H9 (cell line): ENCODE measurements around the gene TPM2. TPM values are rescaled to one million over a fixed set of nuclear protein-coding genes. Genes with fewer than 3 reads are reported as not detected.

Experiments used
- DNase-seq: peaks from one replicate; pipeline ENCODE4 v3.0.0-alpha.2; 2017
- H2AFZ ChIP-seq: one replicate; pipeline ENCODE4 v1.6.1; 2013; ENCODE audit warnings: mild to moderate bottlenecking, low read length, control low read depth, moderate library complexity
- H2AK5ac ChIP-seq: 2 replicates; pipeline ENCODE4 v1.6.1; 2013; ENCODE audit warnings: low read length, control low read depth, mixed read lengths; ENCODE audit not compliant: insufficient read length
- H2BK120ac ChIP-seq: one replicate; pipeline ENCODE4 v1.6.1; 2013; ENCODE audit warnings: low read depth, mild to moderate bottlenecking, low read length, control low read depth, inconsistent platforms; ENCODE audit not compliant: poor library complexity, severe bottlenecking
- H2BK12ac ChIP-seq: 2 replicates; pipeline ENCODE4 v1.6.1; 2013; ENCODE audit warnings: low read length, control low read depth, mixed read lengths, low read depth; ENCODE audit not compliant: insufficient read length
- H2BK15ac ChIP-seq: 2 replicates; pipeline ENCODE4 v1.6.1; 2013; ENCODE audit warnings: low read depth, low read length, control low read depth
- H2BK20ac ChIP-seq: one replicate; pipeline ENCODE4 v1.6.1; 2013; ENCODE audit warnings: low read depth, mild to moderate bottlenecking, low read length, control low read depth, inconsistent platforms; ENCODE audit not compliant: poor library complexity, severe bottlenecking
- H2BK5ac ChIP-seq: 2 replicates; pipeline ENCODE4 v1.6.1; 2013; ENCODE audit warnings: low read length, control low read depth, mixed read lengths; ENCODE audit not compliant: insufficient read length
- H3K14ac ChIP-seq: 2 replicates; pipeline ENCODE4 v1.6.1; 2013; ENCODE audit warnings: low read length, control low read depth; ENCODE audit not compliant: insufficient read depth
- H3K18ac ChIP-seq: 2 replicates; pipeline ENCODE4 v1.6.1; 2013; ENCODE audit warnings: low read depth, mild to moderate bottlenecking, mixed read lengths, low read length, control low read depth; ENCODE audit not compliant: insufficient read length
- H3K23ac ChIP-seq: 2 replicates; pipeline ENCODE4 v1.6.1; 2013; ENCODE audit warnings: low read length, control low read depth, mixed read lengths, low read depth; ENCODE audit not compliant: insufficient read length
- H3K23me2 ChIP-seq: 2 replicates; pipeline ENCODE4 v1.6.1; 2013; ENCODE audit warnings: low read depth, mild to moderate bottlenecking, mixed read lengths, low read length, control low read depth; ENCODE audit not compliant: insufficient read length, poor library complexity, severe bottlenecking
- H3K27ac ChIP-seq: 2 replicates; pipeline ENCODE4 v1.5.1; 2013; ENCODE audit warnings: low read length, control low read depth, mixed read lengths, low read depth; ENCODE audit not compliant: insufficient read length
- H3K27me3 ChIP-seq: 2 replicates; pipeline ENCODE4 v1.6.1; 2013; ENCODE audit warnings: low read length, control low read depth, inconsistent platforms; ENCODE audit not compliant: insufficient read depth
- H3K4ac ChIP-seq: 2 replicates; pipeline ENCODE4 v1.6.1; 2013; ENCODE audit warnings: low read depth, mild to moderate bottlenecking, control low read depth, inconsistent platforms, low read length, moderate library complexity
- H3K4me1 ChIP-seq: 2 replicates; pipeline ENCODE4 v1.6.1; 2013; ENCODE audit warnings: low read length, control low read depth, inconsistent platforms; ENCODE audit not compliant: insufficient read depth
- H3K4me2 ChIP-seq: 2 replicates; pipeline ENCODE4 v1.6.1; 2013; ENCODE audit warnings: low read length, control low read depth, mixed read lengths; ENCODE audit not compliant: insufficient read length, insufficient read depth
- H3K56ac ChIP-seq: 2 replicates; pipeline ENCODE4 v1.6.1; 2013; ENCODE audit warnings: low read depth, mild to moderate bottlenecking, mixed read lengths, low read length, control low read depth; ENCODE audit not compliant: insufficient read length
- H3K79me1 ChIP-seq: 2 replicates; pipeline ENCODE4 v1.6.1; 2013; ENCODE audit warnings: low read depth, mild to moderate bottlenecking, moderate library complexity, low read length, control low read depth, inconsistent platforms; ENCODE audit not compliant: insufficient read depth, poor library complexity, severe bottlenecking
- H3K79me2 ChIP-seq: 2 replicates; pipeline ENCODE4 v1.6.1; 2013; ENCODE audit warnings: low read length, control low read depth, inconsistent platforms; ENCODE audit not compliant: insufficient read depth
- H3K9ac ChIP-seq: 2 replicates; pipeline ENCODE4 v1.6.1; 2013; ENCODE audit warnings: low read length, control low read depth, mixed read lengths; ENCODE audit not compliant: insufficient read length; ENCODE audit errors: extremely low read depth
- H3K9me3 ChIP-seq: one replicate; pipeline ENCODE4 v1.6.1; 2013; ENCODE audit warnings: low read depth, low read length, inconsistent platforms; ENCODE audit not compliant: control insufficient read depth
- H3T11ph ChIP-seq: one replicate; pipeline ENCODE4 v1.6.1; 2013; ENCODE audit warnings: mild to moderate bottlenecking, low read length, control low read depth, inconsistent platforms
- H4K20me1 ChIP-seq: one replicate; pipeline ENCODE4 v1.6.1; 2013; ENCODE audit not compliant: control insufficient read depth, insufficient read length, insufficient read depth
- H4K5ac ChIP-seq: 2 replicates; pipeline ENCODE4 v1.6.1; 2013; ENCODE audit warnings: low read depth, mild to moderate bottlenecking, mixed read lengths, low read length, control low read depth; ENCODE audit not compliant: insufficient read length
- H4K8ac ChIP-seq: replicated peaks from 2 replicates; pipeline ENCODE4 v1.6.1; 2013; ENCODE audit warnings: low read length, control low read depth, mixed read lengths, low read depth; ENCODE audit not compliant: insufficient read length
- H4K91ac ChIP-seq: 2 replicates; pipeline ENCODE4 v1.6.1; 2013; ENCODE audit warnings: low read depth, mild to moderate bottlenecking, moderate library complexity, mixed read lengths, low read length, control low read depth; ENCODE audit not compliant: insufficient read length
- H3K27ac Mint-ChIP-seq, 3 experiments: 2 replicates in 2 of 3; 3 replicates in 1 of 3; pipeline ENCODE4 v1.8.0; 2020 to 2021; ENCODE audit warnings: mixed read lengths in 3 of 3, mild to moderate bottlenecking in 1 of 3, moderate library complexity in 1 of 3
- H3K27me3 Mint-ChIP-seq: 2 replicates; pipeline ENCODE4 v1.8.0; 2021; ENCODE audit warnings: low read depth, mild to moderate bottlenecking, moderate library complexity, mixed read lengths
- H3K36me3 Mint-ChIP-seq, 3 experiments: 2 replicates in 2 of 3; 3 replicates in 1 of 3; pipeline ENCODE4 v1.8.0; 2020 to 2021; ENCODE audit warnings: low read depth in 3 of 3, mixed read lengths in 3 of 3; ENCODE audit not compliant: insufficient read depth in 1 of 3
- H3K4me1 Mint-ChIP-seq, 2 experiments: 2 replicates each; pipeline ENCODE4 v1.8.0; 2020; ENCODE audit warnings: mixed read lengths in 2 of 2
- H3K4me3 Mint-ChIP-seq, 2 experiments: 2 replicates in 1 of 2; 3 replicates in 1 of 2; pipeline ENCODE4 v1.8.0; 2020 to 2021; ENCODE audit warnings: mild to moderate bottlenecking in 2 of 2, mixed read lengths in 2 of 2, moderate library complexity in 1 of 2
- H3K9me3 Mint-ChIP-seq, 2 experiments: 2 replicates in 1 of 2; 3 replicates in 1 of 2; pipeline ENCODE4 v1.8.0; 2020; ENCODE audit warnings: mild to moderate bottlenecking in 2 of 2, mixed read lengths in 2 of 2, moderate library complexity in 1 of 2
- WGBS: extraction: QIAGEN DNeasy Blood & Tissue Kit; methylation state at CpG from one replicate; pipeline ENCODE4 v1.1.7; 2013; ENCODE audit warnings: missing lambda C conversion rate, low lambda C conversion rate, mixed read lengths; ENCODE audit not compliant: insufficient read length; ENCODE audit errors: extremely low coverage; 5-methylcytosine and 5-hydroxymethylcytosine counted together
- total RNA-seq: library from RNA; stranded (reverse); gene quantifications from 2 replicates; pipeline ENCODE4 v1.2.1, GENCODE V29; 2021
- TF ChIP-seq, protein P1 (sequence below): fragments of 200-600 bp; sonication (generic); conservative IDR thresholded peaks from 3 replicates; pipeline ENCODE4 v1.8.0; 2021; ENCODE audit warnings: antibody characterized with exemption, mild to moderate bottlenecking

TPM2 gene
- total RNA-seq, 1 experiment from 2014 or later = 225 TPM

DNA sequence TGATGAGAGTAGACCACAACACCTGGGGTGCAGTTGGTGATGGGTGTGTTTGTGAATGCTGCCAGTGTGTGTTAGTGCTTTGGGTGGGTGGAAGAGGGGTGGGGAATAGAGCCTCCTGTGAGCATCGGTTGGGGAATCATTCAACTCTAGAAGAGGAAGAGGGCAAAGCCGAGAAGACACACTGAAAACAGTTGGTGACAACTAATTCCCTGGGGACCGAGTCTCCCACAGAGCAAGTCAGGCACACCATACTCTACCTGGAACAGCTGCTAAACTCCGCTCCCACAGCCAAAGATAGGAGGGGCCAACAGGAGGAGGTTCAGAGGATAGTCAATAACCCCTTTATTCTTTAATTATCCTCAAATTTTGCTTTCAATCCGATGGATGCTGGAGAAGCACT, 23.2 kb downstream of the TPM2 start:
- Histone ChIP-seq H2AFZ (no peak overlapping the region), H2BK5ac (no peak overlapping the region), H3K23me2 (peaks cover 8% of the 10 kb centered on the region), H3K4me2 (no peak overlapping the region), H4K20me1 (no peaks in the 10 kb centered on the region), H3K18ac (no peak overlapping the region), H3K56ac (no peak overlapping the region), H2BK120ac (no peak overlapping the region), H4K91ac (no peak overlapping the region), H3K23ac (no peak overlapping the region), H3K27me3 (no peaks in the 10 kb centered on the region), H2BK20ac (no peak overlapping the region), H2AK5ac (no peak overlapping the region), H3K79me2 (no peaks in the 10 kb centered on the region), H3K27ac (no peak overlapping the region), H3K4me1 (no peaks in the 10 kb centered on the region; the same call in 1 of the 2 replicates), H3K4ac (no peak overlapping the region), H4K5ac (no peak overlapping the region), H3K14ac (no peak overlapping the region), H2BK15ac (no peak overlapping the region; the same call in 1 of the 2 replicates), H3T11ph (no peak overlapping the region), H3K9ac (no peak overlapping the region), H4K8ac (no peak overlapping the region), H3K9me3 (no peaks in the 10 kb centered on the region), H2BK12ac (no peak overlapping the region), H3K79me1 (no peaks in the 10 kb centered on the region)
- Mint-ChIP-seq H3K27me3 (peaks cover 9% of the 10 kb centered on the region), H3K9me3 (no peaks in the 10 kb centered on the region), H3K27ac (no peak overlapping the region; a peak in 1 of 7 replicates), H3K36me3 (peaks cover 12 to 20% (median 15%) of the 10 kb centered on the region in 3 experiments; a peak in 6 of 7 replicates), H3K4me1 (peaks cover 21 to 31% of the 10 kb centered on the region in 2 experiments), H3K4me3 (no peak overlapping the region)
- DNase-seq = no peak
- TF ChIP-seq, protein P1, sequence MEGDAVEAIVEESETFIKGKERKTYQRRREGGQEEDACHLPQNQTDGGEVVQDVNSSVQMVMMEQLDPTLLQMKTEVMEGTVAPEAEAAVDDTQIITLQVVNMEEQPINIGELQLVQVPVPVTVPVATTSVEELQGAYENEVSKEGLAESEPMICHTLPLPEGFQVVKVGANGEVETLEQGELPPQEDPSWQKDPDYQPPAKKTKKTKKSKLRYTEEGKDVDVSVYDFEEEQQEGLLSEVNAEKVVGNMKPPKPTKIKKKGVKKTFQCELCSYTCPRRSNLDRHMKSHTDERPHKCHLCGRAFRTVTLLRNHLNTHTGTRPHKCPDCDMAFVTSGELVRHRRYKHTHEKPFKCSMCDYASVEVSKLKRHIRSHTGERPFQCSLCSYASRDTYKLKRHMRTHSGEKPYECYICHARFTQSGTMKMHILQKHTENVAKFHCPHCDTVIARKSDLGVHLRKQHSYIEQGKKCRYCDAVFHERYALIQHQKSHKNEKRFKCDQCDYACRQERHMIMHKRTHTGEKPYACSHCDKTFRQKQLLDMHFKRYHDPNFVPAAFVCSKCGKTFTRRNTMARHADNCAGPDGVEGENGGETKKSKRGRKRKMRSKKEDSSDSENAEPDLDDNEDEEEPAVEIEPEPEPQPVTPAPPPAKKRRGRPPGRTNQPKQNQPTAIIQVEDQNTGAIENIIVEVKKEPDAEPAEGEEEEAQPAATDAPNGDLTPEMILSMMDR = no peak
- WGBS = no CpG with 5 or more reads among the region's 5 CpGs
